G401.6 (cell line): ENCODE data around the gene ZNF133.
"Not testable (repeated sequence)": the region's sequence is repeated elsewhere in the genome, so short reads cannot be mapped to it uniquely, and the experiment has no call there.

Experiments
- FAIRE-seq: peaks from 2 replicates; lab custom pipeline; 2012; peaks lifted over from hg19 to GRCh38; lab: Jason Lieb, UNC

The ZNF133 gene

GRCh38 chr20:18287915-18288748 is at the start of gene ZNF133:
Gene ZNF133, plus strand, starts transcription at chr20:18288527. Its CDS starts 17,160 bp downstream, at chr20:18305687.
- FAIRE-seq: peak; percentile 71

DNA sequence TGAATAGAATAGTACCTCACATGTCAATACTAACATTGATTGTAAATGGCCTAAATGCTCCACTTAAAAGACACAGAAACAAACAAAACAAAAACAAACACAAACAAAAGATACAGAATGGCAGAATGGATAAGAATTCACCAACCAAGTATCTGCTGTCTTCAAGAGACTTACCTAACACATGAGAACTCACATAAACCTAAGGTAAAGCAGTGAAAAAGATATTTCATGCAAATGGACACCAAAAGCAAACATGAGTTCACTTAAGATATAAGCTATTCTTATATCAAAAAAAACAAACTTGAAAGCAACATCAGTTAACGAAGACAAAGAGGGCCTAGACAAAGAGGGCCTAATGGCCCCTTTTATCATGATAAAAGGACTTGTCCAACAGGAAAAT is 47.3 kb upstream of the ZNF133 start:
- FAIRE-seq: no peak

GRCh38 chr20:18243802-18244201 is 44.5 kb upstream of the ZNF133 start:
- FAIRE-seq: no peak

DNA sequence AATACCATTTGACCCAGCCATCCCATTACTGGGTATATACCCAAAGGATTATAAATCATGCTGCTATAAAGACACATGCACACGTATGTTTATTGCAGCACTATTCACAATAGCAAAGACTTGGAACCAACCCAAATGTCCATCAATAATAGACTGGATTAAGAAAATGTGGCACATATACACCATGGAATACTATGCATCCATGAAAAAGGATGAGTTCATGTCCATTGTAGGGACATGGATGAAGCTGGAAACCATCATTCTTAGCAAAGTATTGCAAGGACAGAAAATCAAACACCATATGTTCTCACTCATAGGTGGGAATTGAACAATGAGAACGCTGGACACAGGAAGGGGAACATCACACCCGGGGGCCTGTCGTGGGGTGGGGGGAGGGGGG is 39.8 kb upstream of the ZNF133 start:
- not testable (repeated sequence) for FAIRE-seq

- FAIRE-seq: no peak
Measured at GRCh38 chr20:18250217-18250616, 38.1 kb upstream of the ZNF133 start.

DNA sequence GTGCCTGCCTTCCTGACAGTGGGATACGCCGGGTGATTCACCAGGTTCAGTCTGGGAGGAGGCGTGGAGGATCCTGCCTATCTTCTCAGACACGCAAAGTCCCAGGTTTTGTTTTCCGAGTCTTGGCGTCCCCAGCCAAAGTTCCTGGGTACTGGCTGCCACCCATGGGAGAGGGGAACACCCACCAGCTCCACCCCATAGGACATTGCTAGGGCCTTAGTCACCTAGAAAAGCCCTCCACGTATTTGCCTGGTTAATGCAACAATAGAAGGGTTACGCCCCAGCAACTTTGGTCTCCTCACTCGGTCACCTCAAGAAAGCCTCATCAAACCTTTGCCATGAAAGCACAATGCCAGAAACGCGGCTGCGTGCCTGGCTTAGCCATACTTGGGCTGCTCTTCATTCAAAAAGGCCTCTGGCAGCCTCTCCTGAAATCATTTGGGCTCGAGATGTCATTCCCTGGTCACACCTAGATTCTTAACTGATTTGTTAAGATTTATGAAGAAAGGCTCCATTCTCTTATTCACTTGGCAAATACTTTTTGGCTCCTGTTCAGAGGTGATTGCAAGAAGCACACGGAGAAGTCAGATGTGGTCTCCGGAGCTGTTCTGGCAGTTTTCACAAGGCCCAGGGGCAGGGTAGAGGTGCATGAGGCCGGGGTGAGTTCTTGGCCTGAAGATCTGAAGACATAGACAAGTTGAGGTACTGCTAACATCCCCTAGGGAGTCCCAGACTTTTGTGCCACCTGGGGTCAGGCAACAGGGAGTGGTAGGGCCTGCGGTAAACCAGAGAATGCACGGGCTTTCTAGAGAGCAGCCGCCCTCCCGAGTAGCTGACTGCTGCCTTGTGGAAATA is 35.5 kb upstream of the ZNF133 start:
- no peak for FAIRE-seq

- FAIRE-seq: no peak
Measured at GRCh38 chr20:18254615-18255014, 33.7 kb upstream of the ZNF133 start.

GRCh38 chr20:18255526-18255925 is 32.8 kb upstream of the ZNF133 start:
- no peak for FAIRE-seq

GRCh38 chr20:18256440-18257090 is 31.8 kb upstream of the ZNF133 start:
- no peak for FAIRE-seq

DNA sequence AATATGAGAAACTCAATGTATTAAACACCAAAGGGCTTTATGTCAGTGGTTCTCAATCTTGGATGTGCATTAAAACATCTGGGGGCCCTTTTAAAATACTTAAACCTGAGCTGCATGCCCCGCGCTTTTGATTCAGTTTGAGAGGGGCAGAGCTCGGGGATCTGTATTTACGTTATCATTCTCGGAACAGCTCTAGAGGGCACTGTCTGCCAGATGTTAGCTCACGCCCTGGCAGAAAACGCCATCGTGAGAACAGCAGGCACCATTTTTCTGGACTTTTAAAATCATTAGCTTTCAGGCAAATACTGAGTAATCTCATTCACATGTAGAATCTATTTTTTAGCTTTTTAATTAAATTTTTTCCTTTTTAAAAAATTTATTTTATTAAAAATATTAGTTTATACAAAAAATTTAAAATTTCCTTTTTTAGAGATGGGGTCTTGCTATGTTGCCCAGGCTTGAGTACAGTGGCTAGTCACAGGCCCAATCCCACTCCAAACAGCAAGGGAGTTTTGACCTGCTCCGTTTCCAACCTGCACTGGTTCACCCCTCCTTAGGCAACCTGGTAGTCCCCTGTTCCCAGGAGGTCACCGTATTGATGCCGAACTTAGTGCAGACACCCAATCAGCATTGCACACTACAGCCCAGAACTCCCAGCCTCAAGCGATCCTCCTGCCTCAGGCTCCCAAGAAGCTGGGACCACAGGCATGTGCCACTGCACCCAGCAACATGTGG is 30.0 kb upstream of the ZNF133 start:
- no peak for FAIRE-seq

GRCh38 chr20:18259730-18260129 is 28.6 kb upstream of the ZNF133 start:
- no peak for FAIRE-seq

- no peak for FAIRE-seq
Measured at GRCh38 chr20:18263723-18264122, 24.6 kb upstream of the ZNF133 start.

GRCh38 chr20:18265441-18265840 is 22.9 kb upstream of the ZNF133 start:
- FAIRE-seq: no peak

GRCh38 chr20:18266282-18266681 is 22.0 kb upstream of the ZNF133 start:
- no peak for FAIRE-seq

DNA sequence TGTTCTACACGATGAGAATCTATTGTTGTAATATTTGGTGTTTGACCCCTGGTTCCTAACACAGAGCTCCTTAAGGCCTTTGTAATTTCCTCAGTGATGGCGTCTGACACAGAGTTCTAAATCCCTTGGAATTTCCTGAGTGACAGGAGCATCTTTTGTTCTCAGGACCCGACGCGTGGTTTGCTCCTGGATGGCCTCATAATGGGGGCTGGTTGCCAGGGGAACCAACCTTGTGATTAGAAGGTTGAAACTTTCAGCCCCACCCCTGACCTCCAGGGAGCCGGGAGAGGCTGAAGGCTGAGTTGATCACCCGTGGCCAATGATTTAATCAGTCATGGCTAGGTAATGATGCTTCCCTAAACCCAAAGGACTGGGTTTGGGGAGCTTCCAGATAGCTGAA is 20.5 kb upstream of the ZNF133 start:
- no peak for FAIRE-seq

- FAIRE-seq: no peak
Measured at GRCh38 chr20:18271160-18271559, 17.2 kb upstream of the ZNF133 start.

GRCh38 chr20:18272451-18272850 is 15.9 kb upstream of the ZNF133 start:
- FAIRE-seq: no peak

GRCh38 chr20:18273738-18274137 is 14.6 kb upstream of the ZNF133 start:
- FAIRE-seq: no peak

GRCh38 chr20:18275960-18276359 is 12.4 kb upstream of the ZNF133 start:
- FAIRE-seq: not testable (repeated sequence)

- FAIRE-seq: peak; percentile 71
Measured at GRCh38 chr20:18276821-18277220, 11.5 kb upstream of the ZNF133 start.

DNA sequence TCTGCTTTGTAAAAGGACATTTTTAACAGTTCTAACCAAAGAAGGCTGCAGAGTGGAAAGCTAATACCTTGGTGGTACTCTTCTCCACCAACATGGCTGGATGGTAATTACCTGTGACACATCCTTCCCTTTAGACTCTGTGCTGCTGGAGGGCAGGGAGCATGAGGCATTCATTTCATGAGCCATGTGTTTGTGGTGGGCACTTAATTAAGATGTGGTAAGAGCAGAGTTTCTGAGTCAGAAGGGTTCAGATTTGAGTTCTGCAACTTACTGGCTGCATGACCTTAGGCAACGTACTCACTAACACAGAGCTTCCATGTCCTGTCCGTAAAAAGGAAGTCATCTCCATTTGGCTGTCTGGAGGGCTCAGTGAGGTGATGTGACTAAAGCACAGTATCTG is 9.1 kb upstream of the ZNF133 start:
- FAIRE-seq: no peak
